GM18499 (cell line): Measurements from ENCODE around the gene KCNQ4.

Source experiments
- ATAC-seq: cut with Tn5 transposase; IDR thresholded peaks from one replicate; pipeline ENCODE4 v1.9.1; 2021; ENCODE audit warnings: moderate number of reproducible peaks; ENCODE audit not compliant: insufficient read depth, unreplicated experiment

Gene KCNQ4

GRCh38 chr1:40753142-40753882, 30.3 kb upstream of the KCNQ4 start:
- peak; percentile 45 for ATAC-seq

- ATAC-seq, result no peak
Observed at GRCh38 chr1:40754201-40754600, 29.4 kb upstream of the KCNQ4 start.

GRCh38 chr1:40755067-40755466, 28.5 kb upstream of the KCNQ4 start:
- ATAC-seq, result no peak

- ATAC-seq, result no peak
Observed at GRCh38 chr1:40756523-40756922, 27.1 kb upstream of the KCNQ4 start.

- ATAC-seq, result no peak
Observed at GRCh38 chr1:40757084-40757483, 26.5 kb upstream of the KCNQ4 start.

GRCh38 chr1:40758004-40758403, 25.6 kb upstream of the KCNQ4 start:
- no peak for ATAC-seq

- ATAC-seq, result no peak
Observed at GRCh38 chr1:40758578-40759343, 24.8 kb upstream of the KCNQ4 start.

GRCh38 chr1:40760984-40761383, 22.6 kb upstream of the KCNQ4 start:
- no peak for ATAC-seq

- no peak for ATAC-seq
Observed at GRCh38 chr1:40762144-40762923, 21.3 kb upstream of the KCNQ4 start.

- ATAC-seq, result no peak
Observed at GRCh38 chr1:40763742-40764532, 19.6 kb upstream of the KCNQ4 start.

- ATAC-seq, result no peak
Observed at GRCh38 chr1:40764981-40765380, 18.6 kb upstream of the KCNQ4 start.

GRCh38 chr1:40766017-40766416, 17.6 kb upstream of the KCNQ4 start:
- ATAC-seq, result no peak

- no peak for ATAC-seq
Observed at GRCh38 chr1:40766560-40766959, 17.0 kb upstream of the KCNQ4 start.

- ATAC-seq, result no peak
Observed at GRCh38 chr1:40768146-40768990, 15.2 kb upstream of the KCNQ4 start.

GRCh38 chr1:40769815-40770214, 13.8 kb upstream of the KCNQ4 start:
- no peak for ATAC-seq

GRCh38 chr1:40770296-40771070, 13.1 kb upstream of the KCNQ4 start:
- ATAC-seq, result no peak

GRCh38 chr1:40772146-40772955, 11.2 kb upstream of the KCNQ4 start:
- ATAC-seq, result no peak

- no peak for ATAC-seq
Observed at GRCh38 chr1:40773748-40774265, 9.8 kb upstream of the KCNQ4 start.
